GM12873 (cell line): ENCODE data around the gene PXK.

Source experiments
- CTCF ChIP-seq: IDR thresholded peaks from 2 replicates; pipeline ENCODE4 v1.5.1; 2012; ENCODE audit warnings: low read depth, mild to moderate bottlenecking, moderate library complexity, low read length, control low read depth; ENCODE audit not compliant: insufficient read depth; ENCODE audit errors: missing control alignments

The PXK gene

GRCh38 chr3:58427661-58428361, 95.1 kb downstream of the PXK start:
- no peak for TF ChIP-seq CTCF

GRCh38 chr3:58429657-58430056, 97.0 kb downstream of the PXK start:
- TF ChIP-seq CTCF: no peak

- no peak for TF ChIP-seq CTCF
Measured at GRCh38 chr3:58432905-58433304, 100.2 kb downstream of the PXK start.

- TF ChIP-seq CTCF: no peak
Measured at GRCh38 chr3:58433400-58434167, 100.9 kb downstream of the PXK start, which contains the start of gene PDHB. Gene PDHB, minus strand, starts transcription at chr3:58433832. Its CDS starts 23 bp downstream, at chr3:58433809.

- TF ChIP-seq CTCF: no peak
Measured at GRCh38 chr3:58434168-58434504, 101.4 kb downstream of the PXK start.

- no peak for TF ChIP-seq CTCF
Measured at GRCh38 chr3:58434511-58434910, 101.8 kb downstream of the PXK start.

- TF ChIP-seq CTCF: no peak
Measured at GRCh38 chr3:58434990-58435389, 102.3 kb downstream of the PXK start.
